ENCODE data around the gene MGAT4C. TPM values are rescaled to one million over a fixed set of nuclear protein-coding genes. Genes with fewer than 3 reads are reported as not detected.

MGAT4C gene
- total RNA-seq, 1 donor from 2014 or later = 0.53 TPM

GRCh38 chr12:86230516-86231146 is 25.6 kb downstream of the MGAT4C start:
- Mint-ChIP-seq H3K27ac (no peak overlapping the region), H3K4me3 (ENCODE audit: low read depth) (no peak overlapping the region), H3K27me3 (no peaks in the 10 kb centered on the region), H3K9me3 (ENCODE audit: low read depth) (peaks cover 14% of the 10 kb centered on the region), H3K36me3 (ENCODE audit: insufficient read depth) (no peaks in the 10 kb centered on the region), H3K4me1 (ENCODE audit: low read depth) (peaks cover 30% of the 10 kb centered on the region)
- TF ChIP-seq CTCF (IDR thresholded peaks at IDR 0.05; ENCODE audit: unreplicated experiment) = no peak
- no peak for DNase-seq (ENCODE audit: low spot score, unreplicated experiment)

- peaks cover 27% of the 10 kb centered on the region for H3K4me1 Mint-ChIP-seq (ENCODE audit: low read depth)
- H3K4me3 Mint-ChIP-seq (ENCODE audit: low read depth) = no peak overlapping the region
- H3K36me3 Mint-ChIP-seq (ENCODE audit: insufficient read depth) = peaks cover 4% of the 10 kb centered on the region
Observed at GRCh38 chr12:86229772-86230171, 26.4 kb downstream of the MGAT4C start.

GRCh38 chr12:86228656-86229055 is 27.5 kb downstream of the MGAT4C start:
- TF ChIP-seq CTCF (IDR thresholded peaks at IDR 0.05; ENCODE audit: unreplicated experiment) = no peak
- no peak for DNase-seq (ENCODE audit: low spot score, unreplicated experiment)
- no peaks in the 10 kb centered on the region for H3K27me3 Mint-ChIP-seq
- peaks cover 4% of the 10 kb centered on the region for H3K36me3 Mint-ChIP-seq (ENCODE audit: insufficient read depth)
- H3K4me3 Mint-ChIP-seq (ENCODE audit: low read depth) = no peak overlapping the region
- peaks cover 30% of the 10 kb centered on the region for H3K9me3 Mint-ChIP-seq (ENCODE audit: low read depth)
- H3K27ac Mint-ChIP-seq = no peak overlapping the region
- H3K4me1 Mint-ChIP-seq (ENCODE audit: low read depth) = peaks cover 24% of the 10 kb centered on the region

More at GRCh38 chr12:86229772-86230171, 26.4 kb downstream of the MGAT4C start:
- peaks cover 22% of the 10 kb centered on the region for H3K9me3 Mint-ChIP-seq (ENCODE audit: low read depth)
- TF ChIP-seq CTCF (IDR thresholded peaks at IDR 0.05; ENCODE audit: unreplicated experiment) = no peak
- no peak overlapping the region for H3K27ac Mint-ChIP-seq
- no peaks in the 10 kb centered on the region for H3K27me3 Mint-ChIP-seq
- no peak for DNase-seq (ENCODE audit: low spot score, unreplicated experiment)

- Mint-ChIP-seq H3K36me3 (ENCODE audit: insufficient read depth) (peaks cover 4% of the 10 kb centered on the region), H3K27ac (no peak overlapping the region), H3K27me3 (no peaks in the 10 kb centered on the region), H3K4me3 (ENCODE audit: low read depth) (no peak overlapping the region), H3K9me3 (ENCODE audit: low read depth) (peaks cover 31% of the 10 kb centered on the region), H3K4me1 (ENCODE audit: low read depth) (peaks cover 12% of the 10 kb centered on the region)
- DNase-seq (ENCODE audit: low spot score, unreplicated experiment) = no peak
- no peak for TF ChIP-seq CTCF (IDR thresholded peaks at IDR 0.05; ENCODE audit: unreplicated experiment)
Observed at GRCh38 chr12:86226481-86226880, 29.7 kb downstream of the MGAT4C start.

DNA sequence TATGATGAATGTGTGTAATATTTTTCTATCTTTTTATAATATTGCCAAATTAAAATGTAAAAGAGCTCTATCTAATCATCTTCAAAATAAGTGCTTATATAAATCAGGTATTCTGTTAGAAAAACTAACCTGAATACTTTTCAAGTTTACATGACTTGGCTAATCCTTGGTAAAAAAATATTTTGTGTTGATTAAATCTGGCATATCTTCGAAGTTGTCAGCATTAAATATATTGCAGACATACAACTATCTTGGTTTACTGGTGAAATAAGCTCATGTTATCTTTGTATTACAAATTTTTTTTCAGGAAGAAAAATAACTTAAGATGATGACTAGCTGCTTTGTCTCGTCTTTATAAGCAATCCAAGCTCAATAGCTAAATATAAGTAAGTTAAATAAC is 39.6 kb downstream of the MGAT4C start:
- no peak for DNase-seq (ENCODE audit: low spot score, unreplicated experiment)
- no peaks in the 10 kb centered on the region for H3K9me3 Mint-ChIP-seq (ENCODE audit: low read depth)
- TF ChIP-seq CTCF (IDR thresholded peaks at IDR 0.05; ENCODE audit: unreplicated experiment) = no peak
- H3K4me1 Mint-ChIP-seq (ENCODE audit: low read depth) = no peaks in the 10 kb centered on the region
- no peak overlapping the region for H3K4me3 Mint-ChIP-seq (ENCODE audit: low read depth)
- H3K36me3 Mint-ChIP-seq (ENCODE audit: insufficient read depth) = no peaks in the 10 kb centered on the region
- peaks cover 9% of the 10 kb centered on the region for H3K27me3 Mint-ChIP-seq
- no peak overlapping the region for H3K27ac Mint-ChIP-seq

All from progenitor cell of endocrine pancreas (in vitro differentiated cells).